Motor neuron (in vitro differentiated cells): ENCODE data around the gene EPDR1. TPM values are rescaled to one million over a fixed set of nuclear protein-coding genes. Genes with fewer than 3 reads are reported as not detected.

ENCODE experiments used
- ATAC-seq, 8 experiments: fragments of 200-7000 bp; cut with Tn5 transposase; replicated peaks in 6 of 8; 2 replicates each; pipeline ENCODE4 v1.8.0; 2021; ENCODE audit warnings: mild to moderate bottlenecking in 8 of 8, moderate library complexity in 8 of 8
- H3K27ac ChIP-seq, 2 donors: fragments of 250-450 bp; sonication (Bioruptor Pico); 2 replicates each; pipeline ENCODE4 v1.9.0; 2021; ENCODE audit warnings: antibody characterized with exemption in 2 of 2, mild to moderate bottlenecking in 2 of 2, moderate library complexity in 1 of 2
- H3K4me1 ChIP-seq, 2 donors: fragments of 250-450 bp; sonication (Bioruptor Pico); replicated peaks in 1 of 2; 2 replicates each; pipeline ENCODE4 v1.6.1; 2021; ENCODE audit warnings: antibody characterized with exemption in 2 of 2, mild to moderate bottlenecking in 2 of 2, moderate library complexity in 1 of 2
- H3K4me3 ChIP-seq, 5 donors: fragments of 250-450 bp; sonication (Bioruptor Pico); 2 replicates each; pipeline ENCODE4 v1.9.0; 2021; ENCODE audit warnings: antibody characterized with exemption in 5 of 5, mild to moderate bottlenecking in 5 of 5, moderate library complexity in 4 of 5
- WGBS, 10 experiments: fragments of 450-650 bp; shearing (Covaris generic); methylation state at CpG; one replicate each; pipeline ENCODE4 v1.0.0; 2022; 5-methylcytosine and 5-hydroxymethylcytosine counted together
- in situ Hi-C, 9 experiments: fragments of 400-800 bp; cut with MboI; loops; one replicate each; pipeline ENCODE4 v1.15.0; 2021; ENCODE audit warnings: low sequenced_read_pairs in 9 of 9, low pct_unique_long_range_greater_than_20kb in 2 of 9; ENCODE audit not compliant: unreplicated experiment in 9 of 9
- total RNA-seq, 8 experiments: library from RNA; unstranded; fragments of 300-600 nt; gene quantifications; 2 replicates each; pipeline versions ENCODE4 v1.2.3 to v1.2.4, GENCODE V29; 2022

Gene EPDR1
- total RNA-seq, 8 experiments from 2014 or later = 1.4 to 43.4 (median 2.3) TPM

GRCh38 chr7:37960483-37960882 lies 40.0 kb downstream of the EPDR1 start:
- in situ Hi-C loops = no loop called here
- ATAC-seq = no peak
- no peak overlapping the region for H3K4me3 ChIP-seq
- no peak overlapping the region for H3K27ac ChIP-seq
- H3K4me1 ChIP-seq = no peaks in the 10 kb centered on the region
- 0 to 92% (median 60%) methylated on average over 1 to 2 of the region's 2 CpGs; no CpG with 5 or more reads in 3 of the 10 experiments for WGBS, 10 experiments

DNA sequence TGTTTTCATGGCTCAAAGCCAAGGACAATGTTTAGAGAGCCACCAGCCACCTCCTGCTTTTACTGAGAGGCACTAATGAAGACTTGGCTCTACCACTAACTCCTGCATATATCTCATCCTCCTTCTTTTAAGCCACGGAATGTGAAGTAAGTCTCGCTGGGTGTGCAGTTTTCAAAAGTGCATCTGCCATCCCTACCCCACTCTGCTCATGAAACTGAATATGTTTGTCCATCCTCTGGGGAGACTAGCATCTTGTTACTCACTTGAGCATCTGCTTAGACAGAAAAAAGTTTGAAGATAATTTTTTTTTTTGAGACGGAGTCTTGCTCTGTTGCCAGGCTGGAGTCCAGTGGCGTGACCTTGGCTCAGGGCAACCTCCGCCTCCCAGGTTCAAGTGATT lies 40.8 kb downstream of the EPDR1 start:
- H3K4me1 ChIP-seq = no peaks in the 10 kb centered on the region
- ATAC-seq = no peak
- no peak overlapping the region for H3K4me3 ChIP-seq
- H3K27ac ChIP-seq = no peak overlapping the region
- in situ Hi-C loops = no loop called here
- WGBS, 10 experiments = 21 to 100% (median 100%) methylated on average over 1 to 4 of the region's 5 CpGs; no CpG with 5 or more reads in 1 of the 10 experiments

GRCh38 chr7:37964196-37964595 lies 43.8 kb downstream of the EPDR1 start:
- no peak for ATAC-seq
- in situ Hi-C loops = no loop called here

DNA sequence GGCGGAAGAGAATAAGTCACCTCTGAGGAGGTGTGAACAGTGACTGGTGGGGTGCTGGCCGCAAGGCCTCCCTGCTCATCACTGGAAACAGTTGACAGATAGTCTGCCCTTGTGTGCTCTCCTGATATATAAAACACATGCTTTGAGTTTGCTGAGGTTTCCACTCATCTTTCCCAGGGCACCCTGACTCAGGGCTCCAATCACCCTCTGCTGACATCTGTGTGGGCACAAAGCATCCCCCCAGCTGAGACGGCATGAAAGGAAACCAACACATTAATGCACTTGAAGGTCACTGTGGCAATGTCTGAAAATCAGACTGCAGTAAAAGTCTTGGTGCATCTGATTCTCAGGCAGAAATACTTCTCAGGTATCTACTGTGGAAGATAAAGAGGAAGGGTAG lies 49.8 kb downstream of the EPDR1 start:
- Histone ChIP-seq H3K4me1 (no peaks in the 10 kb centered on the region), H3K4me3 (no peak overlapping the region), H3K27ac (no peak overlapping the region)
- WGBS, 10 experiments = 0 to 100% (median 40%) methylated on average over 1 to 2 of the region's 3 CpGs; no CpG with 5 or more reads in 3 of the 10 experiments
- ATAC-seq = no peak
- in situ Hi-C loops = no loop called here

More at GRCh38 chr7:37964196-37964595, 43.8 kb downstream of the EPDR1 start:
- Histone ChIP-seq H3K4me1 (no peaks in the 10 kb centered on the region), H3K4me3 (no peak overlapping the region), H3K27ac (no peak overlapping the region)
- WGBS, 10 experiments = 14 to 90% (median 70%) methylated on average over 2 to 5 of the region's 5 CpGs; no CpG with 5 or more reads in 1 of the 10 experiments

GRCh38 chr7:37971491-37971890 lies 51.1 kb downstream of the EPDR1 start:
- in situ Hi-C loops = no loop called here

DNA sequence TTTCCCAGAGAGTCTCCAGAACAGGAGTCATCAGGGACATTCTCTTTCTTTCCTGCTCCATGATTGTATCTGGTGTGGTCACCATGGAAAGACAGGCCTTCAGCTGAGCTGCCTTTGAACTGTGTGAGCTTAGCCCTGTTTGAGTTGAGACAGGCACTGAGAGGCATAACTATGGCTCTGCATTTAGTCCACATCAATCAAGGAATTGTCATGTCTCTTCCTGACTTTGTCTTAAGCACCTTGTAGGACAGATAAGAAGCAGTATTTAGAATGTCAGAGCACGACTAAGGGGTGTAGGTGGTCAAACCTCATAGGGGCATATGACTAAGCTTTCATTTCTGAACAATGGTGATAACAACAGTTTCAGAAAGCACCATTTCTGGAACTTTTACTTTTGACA lies 53.5 kb downstream of the EPDR1 start:
- no peaks in the 10 kb centered on the region for H3K4me1 ChIP-seq
- no peak overlapping the region for H3K27ac ChIP-seq
- no peak for ATAC-seq
- H3K4me3 ChIP-seq = no peak overlapping the region
- WGBS, 10 experiments = 0 to 100% (median 7%) methylated on average over 1 of the region's 1 CpG; no CpG with 5 or more reads in 4 of the 10 experiments
- in situ Hi-C loops = no loop called here

More at GRCh38 chr7:37971491-37971890, 51.1 kb downstream of the EPDR1 start:
- no peak for ATAC-seq
- no peak overlapping the region for H3K27ac ChIP-seq
- no peaks in the 10 kb centered on the region for H3K4me1 ChIP-seq
- 0 to 100% (median 59%) methylated on average over 1 to 4 of the region's 4 CpGs for WGBS, 10 experiments
- no peak overlapping the region for H3K4me3 ChIP-seq

DNA sequence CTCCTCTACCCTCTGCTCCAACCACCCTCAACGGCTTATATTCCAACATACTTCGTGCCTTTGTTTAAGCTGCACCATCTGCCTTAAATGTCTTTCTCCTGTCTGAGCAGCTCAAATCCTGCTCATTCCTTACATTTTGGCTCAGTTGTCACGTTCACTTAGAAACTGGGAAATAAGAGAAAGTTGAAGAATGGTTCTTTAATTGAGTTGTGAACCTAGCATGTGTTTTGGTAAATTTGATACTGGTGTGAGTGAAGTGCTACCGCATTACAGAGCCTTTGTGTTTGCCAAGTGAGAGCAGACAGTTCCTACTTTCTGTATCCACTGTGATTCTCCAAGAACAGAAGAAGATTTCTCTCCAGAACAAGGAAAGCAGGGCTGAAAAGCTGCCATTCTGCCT lies 54.3 kb downstream of the EPDR1 start:
- 7 to 88% (median 58%) methylated on average over 1 to 4 of the region's 4 CpGs; no CpG with 5 or more reads in 1 of the 10 experiments for WGBS, 10 experiments
- Histone ChIP-seq H3K4me3 (no peak overlapping the region), H3K27ac (no peak overlapping the region), H3K4me1 (no peaks in the 10 kb centered on the region)
- in situ Hi-C loops = no loop called here
- no peak for ATAC-seq

GRCh38 chr7:37977243-37977642 lies 56.8 kb downstream of the EPDR1 start:
- Histone ChIP-seq H3K4me3 (no peak overlapping the region), H3K27ac (no peak overlapping the region), H3K4me1 (no peaks in the 10 kb centered on the region)
- 32 to 100% (median 78%) methylated on average over 1 to 2 of the region's 2 CpGs; no CpG with 5 or more reads in 1 of the 10 experiments for WGBS, 10 experiments
- in situ Hi-C loops = no loop called here
- ATAC-seq = no peak

GRCh38 chr7:37981664-37982063 lies 61.2 kb downstream of the EPDR1 start:
- ATAC-seq = peak in 1 of 8 experiments; percentile 55
- in situ Hi-C loops = no loop called here
- no peak overlapping the region for H3K4me3 ChIP-seq
- H3K27ac ChIP-seq = no peak overlapping the region
- no peaks in the 10 kb centered on the region for H3K4me1 ChIP-seq

DNA sequence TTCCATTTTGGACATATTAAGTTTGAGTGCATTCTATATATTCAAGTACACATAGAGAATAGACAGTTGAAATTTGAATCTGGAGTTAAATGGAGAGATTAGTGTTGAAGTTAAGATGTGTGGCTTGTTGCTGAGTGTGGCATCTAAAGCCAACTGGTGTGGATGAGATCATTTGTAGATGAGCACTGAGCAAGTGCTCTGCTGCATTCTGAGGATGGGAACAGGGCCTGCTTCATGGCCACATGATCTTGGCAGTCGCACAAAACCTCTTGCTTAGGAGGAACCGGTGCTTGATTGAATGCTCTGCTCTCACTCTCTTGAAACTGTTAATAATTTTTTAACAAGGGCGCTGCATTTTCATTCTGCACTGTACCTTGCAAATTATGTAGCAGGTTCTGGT lies 62.0 kb downstream of the EPDR1 start:
- 0 to 100% (median 87%) methylated on average over 1 to 3 of the region's 3 CpGs; no CpG with 5 or more reads in 4 of the 10 experiments for WGBS, 10 experiments
- Histone ChIP-seq H3K27ac (no peak overlapping the region), H3K4me3 (no peak overlapping the region), H3K4me1 (no peaks in the 10 kb centered on the region)
- ATAC-seq = no peak
- in situ Hi-C loops = no loop called here

GRCh38 chr7:37984750-37985390 lies 64.4 kb downstream of the EPDR1 start:
- peak in 2 of 8 experiments; percentile 32 to 34 for ATAC-seq
- in situ Hi-C loops = no loop called here
- Histone ChIP-seq H3K27ac (no peak overlapping the region), H3K4me3 (no peak overlapping the region), H3K4me1 (no peaks in the 10 kb centered on the region)
- WGBS, 10 experiments = 0 to 95% (median 67%) methylated on average over 1 to 5 of the region's 5 CpGs; no CpG with 5 or more reads in 1 of the 10 experiments

DNA sequence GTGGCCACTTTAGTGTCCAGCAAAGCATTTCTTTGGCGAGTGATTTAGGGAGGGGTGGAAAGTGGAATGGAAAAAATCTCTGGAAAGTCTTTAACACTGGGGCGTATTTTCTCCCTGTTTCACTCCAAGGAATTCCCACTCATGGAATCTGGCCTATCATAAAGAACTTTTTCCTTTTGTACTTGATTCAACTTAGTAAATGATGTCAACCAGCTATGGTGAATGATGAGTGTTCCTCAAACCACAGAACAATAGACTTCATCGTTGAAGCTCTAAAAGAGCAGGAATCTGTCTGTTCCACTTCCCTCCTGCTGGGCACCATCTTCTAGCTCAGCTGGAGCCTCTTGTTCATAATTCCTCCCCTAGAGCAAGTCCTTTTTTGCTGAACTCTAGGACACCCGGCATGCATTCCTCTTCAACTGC lies 66.5 kb downstream of the EPDR1 start:
- no peak for ATAC-seq
- WGBS, 10 experiments = 0 to 56% (median 18%) methylated on average over 1 to 4 of the region's 4 CpGs
- no peaks in the 10 kb centered on the region for H3K4me1 ChIP-seq
- no peak overlapping the region for H3K4me3 ChIP-seq
- no peak overlapping the region for H3K27ac ChIP-seq
- in situ Hi-C loops = no loop called here

- Histone ChIP-seq H3K4me1 (no peaks in the 10 kb centered on the region), H3K27ac (no peak overlapping the region), H3K4me3 (no peak overlapping the region)
- ATAC-seq = peak in 1 of 8 experiments; percentile 41
- in situ Hi-C loops = no loop called here
- 0 to 100% (median 86%) methylated on average over 1 of the region's 1 CpG; no CpG with 5 or more reads in 3 of the 10 experiments for WGBS, 10 experiments
Observed at GRCh38 chr7:37987732-37988131, 67.3 kb downstream of the EPDR1 start.
